A673 (cell line): ENCODE results near the gene TYSND1. TPM values are rescaled to one million over a fixed set of nuclear protein-coding genes. Genes with fewer than 3 reads are reported as not detected.
A peak's percentile ranks its signal among the peaks of the same experiment; 100 is the strongest.

Source experiments
- Bru-seq: library from RNA; stranded (reverse); fragments of 400-500 nt; gene quantifications from one replicate; lab custom pipeline; 2021; lab: Mats Ljungman, UMichigan
- BruChase-seq, 2 experiments: library from RNA; stranded (reverse); fragments of 400-500 nt; gene quantifications; one replicate each; lab custom pipeline; 2021; lab: Mats Ljungman, UMichigan
- BruUV-seq: library from RNA; stranded (reverse); fragments of 400-500 nt; replicated peaks from 2 replicates; lab custom pipeline; 2021; lab: Mats Ljungman, UMichigan
- CTCF ChIA-PET: fragments of 300-600 bp; sonication (Branson Sonifier 250); formaldehyde crosslinking; loops from one replicate; lab custom pipeline; 2022; ENCODE audit warnings: antibody characterized with exemption; lab: Charles Lee
- POLR2A ChIA-PET: fragments of 300-600 bp; sonication (Branson Sonifier 250); formaldehyde crosslinking; loops from one replicate; lab custom pipeline; 2022; ENCODE audit warnings: antibody characterized with exemption; ENCODE audit not compliant: low non-redundant PET; lab: Charles Lee
- DNase-seq: peaks from one replicate; pipeline ENCODE4 v3.0.0-alpha.2; 2015; ENCODE audit warnings: low spot score
- H3K27ac ChIP-seq: fragments of 200-600 bp; sonication (generic); 2 replicates; pipeline ENCODE4 v1.5.1; 2016; ENCODE audit warnings: mixed run types, low read depth, mild to moderate bottlenecking, mixed read lengths, antibody characterized with exemption, low read length; ENCODE audit not compliant: poor library complexity, severe bottlenecking
- H3K27me3 ChIP-seq: fragments of 200-600 bp; sonication (generic); replicated peaks from 2 replicates; pipeline ENCODE4 v1.6.1; 2017; ENCODE audit warnings: mixed run types, low read depth, mild to moderate bottlenecking, mixed read lengths, antibody characterized with exemption, low read length; ENCODE audit not compliant: insufficient read depth, poor library complexity
- H3K36me3 ChIP-seq: fragments of 200-600 bp; sonication (generic); 2 replicates; pipeline ENCODE4 v1.6.1; 2016; ENCODE audit warnings: mixed run types, mild to moderate bottlenecking, mixed read lengths, antibody characterized with exemption, low read length; ENCODE audit not compliant: insufficient read depth, poor library complexity, severe bottlenecking
- H3K4me1 ChIP-seq: fragments of 200-600 bp; sonication (generic); 2 replicates; pipeline ENCODE4 v1.6.1; 2017; ENCODE audit warnings: mixed run types, mild to moderate bottlenecking, mixed read lengths, antibody characterized with exemption, low read length; ENCODE audit not compliant: insufficient read depth, poor library complexity, severe bottlenecking
- H3K4me3 ChIP-seq: fragments of 200-600 bp; sonication (generic); 2 replicates; pipeline ENCODE4 v1.5.1; 2016; ENCODE audit warnings: low read depth, mixed run types, mild to moderate bottlenecking, mixed read lengths, low read length; ENCODE audit not compliant: poor library complexity, severe bottlenecking
- H3K9me3 ChIP-seq: fragments of 200-600 bp; sonication (generic); 2 replicates; pipeline ENCODE4 v1.6.1; 2016; ENCODE audit warnings: mixed run types, low read depth, mild to moderate bottlenecking, mixed read lengths, antibody characterized with exemption, low read length; ENCODE audit not compliant: poor library complexity, severe bottlenecking
- EZH2 ChIP-seq: fragments of 200-600 bp; sonication (generic); IDR thresholded peaks from 2 replicates; pipeline ENCODE4 v1.6.1; 2017; ENCODE audit warnings: borderline replicate concordance, low read depth, mild to moderate bottlenecking, mixed read lengths, antibody characterized with exemption, low read length; ENCODE audit not compliant: poor library complexity, severe bottlenecking
- intact Hi-C: fragments of 100-400 bp; cut with micrococcal nuclease; formaldehyde crosslinking; loops from one replicate; pipeline ENCODE4 v1.10.0; 2022; ENCODE audit not compliant: unreplicated experiment
- long read RNA-seq: library from polyadenylated mRNA; stranded (forward); transcript quantifications from one replicate; pipeline ENCODE4 v2.0.0, GENCODE V29; 2022
- total RNA-seq: library from RNA; stranded (reverse); gene quantifications from 2 replicates; pipeline ENCODE4 v1.2.3, GENCODE V29; 2021
- TF ChIP-seq, protein P1 (sequence below): fragments of 300-800, 200-600 bp; sonication (generic); conservative IDR thresholded peaks from 2 replicates; pipeline ENCODE4 v1.5.1; 2017; ENCODE audit warnings: low read depth, mild to moderate bottlenecking, antibody characterized with exemption, low read length, moderate library complexity, mixed read lengths

The TYSND1 gene
- 36.5 and 46.3 TPM in 2 replicates for total RNA-seq
- percentile 90 among the genes with signal in this experiment for Bru-seq, nascent RNA
- BruChase-seq, experiment 1, labeled RNA remaining after a 2-hour chase: percentile 92 among the genes with signal in this experiment
- percentile 93 among the genes with signal in this experiment for BruChase-seq, experiment 2, labeled RNA remaining after a 6-hour chase
- long read RNA-seq, transcript TYSND1-203 (4 exons, 2,620 nt): minor isoform, 8 of 224 reads
- long read RNA-seq, transcript TYSND1-204 (3 exons, 3,341 nt): minor isoform, 16 of 224 reads
- long read RNA-seq, transcript TYSND1-201 (4 exons, 3,644 nt): major isoform, 118 of 224 reads
- long read RNA-seq, transcript TYSND1-202 (2 exons, 3,397 nt): minor isoform, 22 of 224 reads
- long read RNA-seq, partial matches to known transcripts: 15 of 224 reads
- long read RNA-seq, other reads (novel, unspliced or antisense): 45 of 224 reads

DNA sequence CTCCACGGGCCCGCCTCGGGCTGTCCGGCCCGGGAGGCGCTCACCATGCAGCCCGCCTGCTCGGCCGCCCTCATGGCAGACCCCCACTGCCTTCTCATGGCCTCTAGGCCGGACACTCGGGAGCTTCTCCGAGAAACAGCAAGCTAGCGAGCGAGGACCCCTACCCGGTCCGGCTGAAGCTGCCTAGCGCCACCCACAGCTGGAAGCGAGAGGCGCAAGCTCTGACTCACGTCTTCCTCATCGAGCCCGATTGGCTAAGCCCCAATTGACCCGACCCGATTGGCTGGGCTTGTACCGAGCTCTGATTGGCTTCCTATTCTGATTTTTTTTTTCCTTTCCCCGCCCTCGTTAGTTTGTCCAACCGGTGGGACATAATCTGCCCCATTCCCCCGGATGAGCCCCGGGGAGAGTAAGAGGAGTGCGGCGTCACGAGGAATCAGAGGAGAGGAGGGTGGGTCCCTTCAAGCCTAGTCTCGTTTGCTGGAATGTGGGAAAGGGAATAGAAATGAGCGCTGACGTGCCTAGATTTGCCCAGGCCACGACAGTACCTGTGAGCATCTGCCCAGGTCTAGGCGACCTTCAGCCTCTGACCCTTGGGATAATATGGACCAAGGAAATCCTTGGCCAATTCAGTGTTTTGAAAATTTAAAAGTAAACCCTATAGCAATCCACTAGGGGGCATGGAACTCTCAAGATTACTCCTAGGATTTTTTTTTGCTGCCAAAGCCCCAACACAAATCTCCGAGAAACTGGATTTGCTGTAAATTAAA is at the start of gene TYSND1:
TSS of gene TYSND1 (minus strand) at position 212 of the 770 bp plus-strand sequence. CDS start at position 98, 114 bp downstream.
- Histone ChIP-seq H3K4me1 (peaks cover 24% of the 10 kb centered on the region), H3K4me3 (peak within 1 kb of the TSS; percentile 75), H3K27me3 (no peaks in the 10 kb centered on the region), H3K9me3 (no peaks in the 10 kb centered on the region), H3K36me3 (peaks cover 21% of the 10 kb centered on the region), H3K27ac (peak within 1 kb of the TSS; percentile 97)
- intact Hi-C loops: loop anchor here (2.0 to 5.0 kb wide), 5 partner anchors 94 to 236 kb away; partner anchors contain the start of genes LRRC20 and MACROH2A2
- POLR2A ChIA-PET: interaction anchor here (0.6 to 1.2 kb wide), 7 partner anchors 10 to 1439 kb away, joined by 3 to 5 read pairs (median 4); no protein-coding TSS in a partner anchor
- TF ChIP-seq, protein P1, sequence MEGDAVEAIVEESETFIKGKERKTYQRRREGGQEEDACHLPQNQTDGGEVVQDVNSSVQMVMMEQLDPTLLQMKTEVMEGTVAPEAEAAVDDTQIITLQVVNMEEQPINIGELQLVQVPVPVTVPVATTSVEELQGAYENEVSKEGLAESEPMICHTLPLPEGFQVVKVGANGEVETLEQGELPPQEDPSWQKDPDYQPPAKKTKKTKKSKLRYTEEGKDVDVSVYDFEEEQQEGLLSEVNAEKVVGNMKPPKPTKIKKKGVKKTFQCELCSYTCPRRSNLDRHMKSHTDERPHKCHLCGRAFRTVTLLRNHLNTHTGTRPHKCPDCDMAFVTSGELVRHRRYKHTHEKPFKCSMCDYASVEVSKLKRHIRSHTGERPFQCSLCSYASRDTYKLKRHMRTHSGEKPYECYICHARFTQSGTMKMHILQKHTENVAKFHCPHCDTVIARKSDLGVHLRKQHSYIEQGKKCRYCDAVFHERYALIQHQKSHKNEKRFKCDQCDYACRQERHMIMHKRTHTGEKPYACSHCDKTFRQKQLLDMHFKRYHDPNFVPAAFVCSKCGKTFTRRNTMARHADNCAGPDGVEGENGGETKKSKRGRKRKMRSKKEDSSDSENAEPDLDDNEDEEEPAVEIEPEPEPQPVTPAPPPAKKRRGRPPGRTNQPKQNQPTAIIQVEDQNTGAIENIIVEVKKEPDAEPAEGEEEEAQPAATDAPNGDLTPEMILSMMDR: peak; percentile 83
- TF ChIP-seq EZH2: no peak
- BruUV-seq: TSS peak; percentile 96
- DNase-seq: peak; percentile 100
- CTCF ChIA-PET: interaction anchor here (0.5 to 2.4 kb wide), 15 partner anchors 10 to 630 kb away, joined by 3 to 14 read pairs (median 4); partner anchors contain the start of gene SAR1A

DNA sequence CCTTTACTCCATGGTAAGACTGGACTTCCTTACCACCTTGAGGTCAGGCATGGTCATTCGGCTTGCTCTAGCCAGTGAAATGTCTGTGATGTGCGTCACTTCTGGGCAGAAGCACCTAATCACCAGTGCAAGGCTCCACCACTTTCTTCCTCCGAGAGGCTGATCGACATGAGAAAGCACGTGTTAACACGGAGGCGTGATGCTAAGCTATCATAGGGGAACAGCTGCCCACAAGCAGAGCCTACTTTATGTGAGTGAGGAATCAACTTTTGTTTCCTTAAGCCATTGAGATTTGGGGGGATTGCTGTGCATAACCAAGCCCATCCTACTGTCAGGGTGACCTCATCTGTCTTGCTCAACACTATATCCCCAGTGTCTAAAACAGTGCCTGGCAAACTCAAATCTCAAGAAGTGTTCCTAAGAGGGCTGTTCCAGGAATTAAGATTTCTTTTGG is 46.9 kb upstream of the TYSND1 start:
- Histone ChIP-seq H3K9me3 (no peaks in the 10 kb centered on the region), H3K27ac (no peak overlapping the region), H3K36me3 (peaks cover 9% of the 10 kb centered on the region), H3K4me1 (peaks cover 22% of the 10 kb centered on the region), H3K4me3 (no peak overlapping the region), H3K27me3 (no peaks in the 10 kb centered on the region)
- POLR2A ChIA-PET: no interaction called here
- TF ChIP-seq, protein P1: no peak
- no peak for TF ChIP-seq EZH2
- intact Hi-C loops: no loop called here
- BruUV-seq: no TSS peak
- DNase-seq: no peak
- CTCF ChIA-PET: no interaction called here

GRCh38 chr10:70192326-70192968 is 45.9 kb upstream of the TYSND1 start:
- no peaks in the 10 kb centered on the region for H3K27me3 ChIP-seq
- intact Hi-C loops: no loop called here
- H3K4me3 ChIP-seq: no peak overlapping the region
- no peaks in the 10 kb centered on the region for H3K9me3 ChIP-seq
- TF ChIP-seq EZH2: no peak
- TF ChIP-seq, protein P1: no peak
- ChIA-PET POLR2A (no interaction called here), CTCF (no interaction called here)
- peaks cover under 1% of the 10 kb centered on the region for H3K36me3 ChIP-seq
- H3K4me1 ChIP-seq: peaks cover 22% of the 10 kb centered on the region
- no TSS peak for BruUV-seq
- peak; percentile 18 for DNase-seq
- peak overlapping the region; percentile 2 for H3K27ac ChIP-seq
